ENCODE data around the gene CCDC200.

DNA sequence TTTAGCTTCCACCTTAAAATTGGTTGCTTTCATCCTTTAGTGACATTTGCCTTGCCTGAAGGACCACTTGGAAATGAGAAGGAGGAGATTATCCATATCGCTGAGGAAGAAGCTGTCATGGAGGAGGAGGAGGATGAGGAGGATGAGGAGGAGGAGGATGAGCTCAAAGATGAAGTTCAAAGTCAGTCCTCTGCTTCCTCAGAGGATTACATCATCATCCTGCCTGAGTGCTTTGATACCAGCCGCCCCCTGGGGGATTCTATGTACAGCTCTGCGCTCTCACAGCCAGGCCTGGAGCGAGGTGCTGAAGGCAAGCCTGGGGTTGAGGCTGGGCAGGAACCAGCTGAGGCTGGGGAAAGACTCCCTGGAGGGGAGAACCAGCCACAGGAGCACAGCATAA, 28.3 kb downstream of the CCDC200 start:
- no peak for TF ChIP-seq EZH2 (IDR thresholded peaks at IDR 0.05; ENCODE audit: borderline replicate concordance)
- TF ChIP-seq, protein P1, sequence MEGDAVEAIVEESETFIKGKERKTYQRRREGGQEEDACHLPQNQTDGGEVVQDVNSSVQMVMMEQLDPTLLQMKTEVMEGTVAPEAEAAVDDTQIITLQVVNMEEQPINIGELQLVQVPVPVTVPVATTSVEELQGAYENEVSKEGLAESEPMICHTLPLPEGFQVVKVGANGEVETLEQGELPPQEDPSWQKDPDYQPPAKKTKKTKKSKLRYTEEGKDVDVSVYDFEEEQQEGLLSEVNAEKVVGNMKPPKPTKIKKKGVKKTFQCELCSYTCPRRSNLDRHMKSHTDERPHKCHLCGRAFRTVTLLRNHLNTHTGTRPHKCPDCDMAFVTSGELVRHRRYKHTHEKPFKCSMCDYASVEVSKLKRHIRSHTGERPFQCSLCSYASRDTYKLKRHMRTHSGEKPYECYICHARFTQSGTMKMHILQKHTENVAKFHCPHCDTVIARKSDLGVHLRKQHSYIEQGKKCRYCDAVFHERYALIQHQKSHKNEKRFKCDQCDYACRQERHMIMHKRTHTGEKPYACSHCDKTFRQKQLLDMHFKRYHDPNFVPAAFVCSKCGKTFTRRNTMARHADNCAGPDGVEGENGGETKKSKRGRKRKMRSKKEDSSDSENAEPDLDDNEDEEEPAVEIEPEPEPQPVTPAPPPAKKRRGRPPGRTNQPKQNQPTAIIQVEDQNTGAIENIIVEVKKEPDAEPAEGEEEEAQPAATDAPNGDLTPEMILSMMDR (IDR thresholded peaks at IDR 0.05; ENCODE audit: poor library complexity): no peak

Measured in hepatocyte (in vitro differentiated cells).